Thymus (tissue), 11 donors: ENCODE results near the gene IGF2BP2. TPM values are rescaled to one million over a fixed set of nuclear protein-coding genes. Genes with fewer than 3 reads are reported as not detected.
"Not testable (repeated sequence)": the region's sequence is repeated elsewhere in the genome, so short reads cannot be mapped to it uniquely, and the experiment has no call there.

Source experiments
- DNase-seq, 9 donors: peaks; one replicate each; pipeline ENCODE4 v3.0.0-alpha.2; 2013; ENCODE audit warnings: low spot score in 9 of 9, low read depth in 6 of 9, missing footprints in 1 of 9
- H3K27ac ChIP-seq, 2 donors: one replicate each; pipeline ENCODE4 v1.5.1; 2013; ENCODE audit warnings: control low read depth in 1 of 2, low read depth in 1 of 2, low read length in 1 of 2, mild to moderate bottlenecking in 1 of 2, moderate library complexity in 1 of 2
- H3K27me3 ChIP-seq, 2 donors: one replicate each; pipeline ENCODE4 v1.5.1; 2013; ENCODE audit warnings: low read length in 1 of 2; ENCODE audit not compliant: control insufficient read depth in 2 of 2, insufficient read depth in 1 of 2
- H3K36me3 ChIP-seq, 2 donors: one replicate each; pipeline ENCODE4 v1.5.1; 2013; ENCODE audit warnings: low read length in 1 of 2, mild to moderate bottlenecking in 1 of 2, moderate library complexity in 1 of 2; ENCODE audit not compliant: control insufficient read depth in 2 of 2, insufficient read depth in 2 of 2
- H3K4me1 ChIP-seq, 2 donors: one replicate each; pipeline ENCODE4 v1.5.1; 2013; ENCODE audit warnings: low read length in 2 of 2; ENCODE audit not compliant: control insufficient read depth in 2 of 2, insufficient read depth in 2 of 2
- H3K4me3 ChIP-seq, 2 donors: one replicate each; pipeline ENCODE4 v1.5.1; 2013; ENCODE audit warnings: low read length in 2 of 2, control low read depth in 1 of 2, mild to moderate bottlenecking in 1 of 2
- H3K9me3 ChIP-seq, 2 donors: one replicate each; pipeline ENCODE4 v1.5.1; 2013; ENCODE audit warnings: low read length in 1 of 2, mild to moderate bottlenecking in 1 of 2; ENCODE audit not compliant: control insufficient read depth in 2 of 2, insufficient read depth in 1 of 2
- WGBS: extraction: QIAGEN DNeasy Blood & Tissue Kit; methylation state at CpG from one replicate; pipeline ENCODE4 v1.1.7; 2013; 5-methylcytosine and 5-hydroxymethylcytosine counted together
- polyA plus RNA-seq: library from polyadenylated mRNA; stranded (reverse); fragments of 200-250 nt; gene quantifications from one replicate; pipeline ENCODE4 v1.2.3, GENCODE V29; 2013
- total RNA-seq: library from RNA; stranded (reverse); fragments of 120-200 nt; gene quantifications from one replicate; pipeline ENCODE4 v1.2.4, GENCODE V29; 2013
- donor health status: healthy.

Gene IGF2BP2
- total and polyA plus RNA-seq, 2 donors, result 2.0 to 12.1 TPM

DNA sequence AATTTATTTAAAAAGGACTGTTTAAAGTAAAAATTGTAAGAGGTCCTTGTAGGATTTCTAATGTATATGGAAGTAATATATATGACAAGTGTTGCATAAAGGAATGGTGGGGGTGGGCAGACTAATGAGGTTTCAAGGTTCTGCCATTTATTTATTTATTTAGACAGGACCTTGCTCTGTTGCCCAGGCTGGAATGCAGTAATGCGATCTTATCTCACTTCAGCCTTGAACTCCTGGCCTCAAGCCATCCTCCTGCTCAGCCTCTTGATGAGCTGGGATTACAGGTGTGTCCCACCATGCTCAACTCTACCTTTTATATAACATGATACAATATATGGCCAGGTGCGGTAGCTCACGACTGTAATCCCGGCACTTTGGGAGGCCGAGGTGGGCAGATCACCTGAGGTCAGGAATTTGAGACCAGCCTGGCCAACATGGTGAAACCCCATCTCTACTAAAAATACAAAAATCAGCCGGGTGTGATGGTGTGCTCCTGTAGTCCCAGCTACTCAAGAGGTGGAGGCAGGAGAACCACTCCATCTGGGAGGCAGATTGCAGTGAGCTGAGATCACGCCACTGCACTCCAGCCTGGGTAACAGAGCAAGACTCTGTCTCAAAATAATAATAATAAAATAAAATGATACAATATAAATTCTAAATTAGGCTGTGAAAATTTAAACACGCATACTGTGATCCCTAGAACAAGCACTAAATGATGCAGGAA is 33.8 kb upstream of the IGF2BP2 start:
- no peaks in the 10 kb centered on the region for H3K36me3 ChIP-seq
- H3K27ac ChIP-seq, result no peak overlapping the region
- H3K27me3 ChIP-seq, result no peaks in the 10 kb centered on the region
- peaks cover 0 to 3% of the 10 kb centered on the region in 2 donors for H3K9me3 ChIP-seq
- WGBS, result 96% methylated on average over 8 of the region's 8 CpGs
- H3K4me1 ChIP-seq, result no peaks in the 10 kb centered on the region
- no peak overlapping the region for H3K4me3 ChIP-seq
- DNase-seq, result no peak

DNA sequence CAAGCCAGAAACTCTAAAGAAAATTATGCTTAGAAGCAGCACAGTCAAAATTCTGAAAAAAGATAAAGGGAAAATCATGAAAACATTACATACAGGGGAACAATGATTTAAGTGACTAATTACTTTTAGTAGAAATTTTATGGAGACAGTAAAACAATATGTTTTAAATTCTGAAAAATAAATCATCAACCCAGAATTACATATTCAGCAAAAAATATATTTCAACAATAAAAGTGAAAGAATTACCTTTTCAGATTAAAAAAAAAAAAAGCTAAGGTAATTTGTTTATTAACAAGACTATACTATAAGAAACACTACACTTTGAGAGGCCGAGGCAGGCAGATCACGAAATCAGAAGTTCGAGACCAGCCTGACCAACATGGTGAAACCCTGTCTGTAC is 32.4 kb upstream of the IGF2BP2 start:
- DNase-seq, result no peak
- Histone ChIP-seq H3K4me1 (no peaks in the 10 kb centered on the region), H3K9me3 (peaks cover 0 to 3% of the 10 kb centered on the region in 2 donors), H3K27me3 (no peaks in the 10 kb centered on the region), H3K4me3 (no peak overlapping the region), H3K27ac (no peak overlapping the region), H3K36me3 (no peaks in the 10 kb centered on the region)
- WGBS, result 82% methylated on average over 3 of the region's 3 CpGs

DNA sequence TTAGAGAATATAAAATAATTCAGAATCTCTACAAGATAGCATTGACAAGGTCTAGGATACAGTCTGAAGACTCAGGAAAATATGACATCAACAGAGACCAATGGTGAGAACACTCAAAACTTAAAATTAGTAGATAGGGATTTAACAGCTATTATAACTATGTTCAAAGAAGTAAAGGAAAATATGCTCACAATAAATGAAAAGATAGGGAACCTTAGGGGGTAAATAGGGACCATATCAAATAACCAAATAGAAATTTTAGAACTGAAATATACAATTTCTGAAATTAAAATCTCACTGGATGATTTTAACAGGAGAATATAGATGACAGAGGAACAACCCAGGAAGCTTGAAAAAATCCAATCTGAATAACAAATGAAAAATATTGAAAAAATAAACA is 31.8 kb upstream of the IGF2BP2 start:
- no peaks in the 10 kb centered on the region for H3K36me3 ChIP-seq
- no peaks in the 10 kb centered on the region for H3K4me1 ChIP-seq
- H3K9me3 ChIP-seq, result peaks cover 0 to 3% of the 10 kb centered on the region in 2 donors
- no peak overlapping the region for H3K4me3 ChIP-seq
- no peak for DNase-seq
- no peak overlapping the region for H3K27ac ChIP-seq
- no peaks in the 10 kb centered on the region for H3K27me3 ChIP-seq

DNA sequence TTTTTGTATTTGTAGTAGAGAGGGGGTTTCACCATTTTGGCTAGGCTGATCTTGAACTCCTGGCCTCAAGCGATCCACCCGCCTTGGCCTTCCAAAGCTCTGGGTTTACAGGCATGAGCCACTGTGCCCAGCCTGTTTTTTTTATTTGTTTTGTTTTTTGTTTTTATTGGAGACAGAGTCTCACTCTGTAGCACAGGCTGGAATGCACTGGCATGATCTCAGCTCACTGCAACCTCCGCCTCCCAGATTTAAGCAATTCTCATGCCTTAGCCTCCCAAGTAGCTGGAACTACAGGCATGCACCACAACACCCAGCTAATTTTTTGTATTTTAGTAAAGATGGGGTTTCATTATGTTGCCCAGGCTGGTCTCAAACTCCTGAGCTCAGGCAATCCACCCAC is 28.9 kb upstream of the IGF2BP2 start:
- H3K9me3 ChIP-seq, H3K4me3 ChIP-seq, H3K36me3 ChIP-seq, H3K27ac ChIP-seq, H3K27me3 ChIP-seq, H3K4me1 ChIP-seq, DNase-seq: not testable (repeated sequence)
- 97% methylated on average over 3 of the region's 3 CpGs for WGBS

DNA sequence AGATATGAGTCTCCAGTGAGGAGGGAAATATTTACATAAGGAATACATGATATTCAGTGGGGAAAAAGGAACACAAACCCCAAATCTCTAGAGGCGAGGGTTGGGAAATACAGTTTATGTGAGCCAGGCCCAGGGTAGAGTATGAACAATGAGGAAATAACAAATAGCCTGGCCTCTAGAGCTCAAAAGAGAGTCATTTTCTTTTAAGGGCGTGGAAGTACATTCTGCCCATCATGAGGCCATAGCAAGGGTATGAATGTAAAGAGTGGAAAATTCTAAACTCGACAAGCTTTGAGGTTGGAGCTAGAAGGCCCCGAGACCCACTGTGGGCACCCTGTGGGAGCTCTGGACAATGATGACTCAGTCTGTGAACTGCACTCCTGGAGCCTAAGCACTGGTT is 27.8 kb upstream of the IGF2BP2 start:
- 96% methylated on average over 4 of the region's 4 CpGs for WGBS
- no peak overlapping the region for H3K27ac ChIP-seq
- DNase-seq, result no peak
- H3K4me3 ChIP-seq, result no peak overlapping the region
- H3K27me3 ChIP-seq, result no peaks in the 10 kb centered on the region
- H3K9me3 ChIP-seq, result peaks cover 0 to 2% of the 10 kb centered on the region in 2 donors
- no peaks in the 10 kb centered on the region for H3K36me3 ChIP-seq
- H3K4me1 ChIP-seq, result no peaks in the 10 kb centered on the region

DNA sequence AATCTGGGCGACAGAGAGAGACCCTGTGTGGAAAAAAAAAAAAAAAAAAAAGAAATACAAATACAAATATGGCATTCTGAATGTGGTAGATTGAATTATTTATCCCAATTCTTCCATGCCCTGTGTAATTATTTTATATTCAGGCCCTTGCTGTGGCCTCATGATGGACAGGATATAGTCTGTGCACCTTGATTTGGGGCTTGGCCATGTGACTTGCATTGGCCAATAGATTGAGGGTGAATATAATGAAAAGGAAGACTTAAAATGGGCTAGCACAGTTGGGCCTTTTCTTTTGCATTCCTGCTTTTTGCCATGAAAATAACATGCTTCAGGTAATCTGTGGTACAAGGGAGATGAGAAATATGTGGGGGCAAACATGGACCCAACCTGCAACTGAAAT is 27.1 kb upstream of the IGF2BP2 start:
- no peaks in the 10 kb centered on the region for H3K4me1 ChIP-seq
- no peaks in the 10 kb centered on the region for H3K27me3 ChIP-seq
- no peaks in the 10 kb centered on the region for H3K9me3 ChIP-seq
- no peak overlapping the region for H3K27ac ChIP-seq
- H3K4me3 ChIP-seq, result no peak overlapping the region
- 96% methylated on average over 1 of the region's 1 CpG for WGBS
- DNase-seq, result no peak
- no peaks in the 10 kb centered on the region for H3K36me3 ChIP-seq

DNA sequence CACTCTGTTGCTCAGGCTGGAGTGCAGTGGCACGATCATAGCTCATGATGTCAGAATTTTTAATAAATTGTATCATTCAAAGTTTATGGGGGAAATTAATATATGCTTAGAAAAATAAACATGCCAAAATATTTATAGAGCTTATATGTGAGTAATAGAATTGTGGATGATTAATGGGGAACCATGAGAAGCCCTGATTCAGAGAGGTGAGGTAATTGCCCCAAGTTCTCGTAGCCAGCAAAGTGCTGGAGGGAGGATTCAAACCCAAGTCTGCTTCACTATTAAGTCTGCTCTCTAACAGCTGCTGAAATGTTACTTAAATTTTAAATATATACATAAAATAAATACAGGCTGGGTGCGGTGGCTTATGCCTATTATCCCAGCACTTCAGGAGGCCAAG is 26.2 kb upstream of the IGF2BP2 start:
- Histone ChIP-seq H3K9me3 (no peaks in the 10 kb centered on the region), H3K27ac (no peak overlapping the region), H3K27me3 (no peaks in the 10 kb centered on the region), H3K4me1 (no peaks in the 10 kb centered on the region), H3K36me3 (no peaks in the 10 kb centered on the region), H3K4me3 (no peak overlapping the region)
- DNase-seq, result no peak
- 97% methylated on average over 3 of the region's 3 CpGs for WGBS

DNA sequence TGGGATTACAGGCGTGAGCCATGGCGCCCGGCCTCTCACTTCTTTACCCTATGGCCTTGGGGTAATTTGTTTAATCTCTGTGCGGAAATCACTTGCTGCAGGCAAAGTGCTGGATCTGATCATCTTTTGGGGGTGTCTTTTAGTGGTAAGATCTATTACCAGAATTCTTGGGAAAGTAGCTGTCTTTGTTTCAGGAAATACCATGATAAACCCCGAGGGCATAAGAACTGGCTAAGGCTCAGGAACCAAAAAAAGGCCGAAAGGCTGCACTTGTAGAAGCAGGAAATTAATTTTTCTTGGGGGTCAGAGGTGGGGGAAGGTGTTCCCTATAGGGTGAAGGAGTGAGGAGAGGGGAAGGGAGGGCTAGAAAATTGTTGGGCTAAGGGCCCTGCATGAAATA is 22.7 kb upstream of the IGF2BP2 start:
- WGBS, result 95% methylated on average over 6 of the region's 6 CpGs
- no peak overlapping the region for H3K4me3 ChIP-seq

DNA sequence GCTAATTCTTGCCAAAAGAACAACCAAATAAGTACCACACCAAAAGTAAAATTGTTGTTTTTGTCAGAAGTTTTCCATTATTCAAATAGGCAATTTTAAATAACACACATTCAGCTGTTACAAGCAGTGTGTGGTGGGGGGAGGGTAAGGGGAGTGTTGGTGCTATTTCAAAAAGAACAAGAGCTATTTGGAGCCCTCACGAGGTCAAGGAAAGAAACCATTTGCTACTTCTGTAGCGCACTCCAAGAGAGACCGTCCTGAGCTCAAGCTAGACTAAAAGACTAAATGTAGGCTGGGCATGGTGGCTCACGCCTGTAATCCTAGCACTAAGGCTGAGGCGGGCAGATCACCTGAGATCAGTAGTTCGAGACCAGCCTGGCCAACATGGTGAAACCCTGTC is 21.2 kb upstream of the IGF2BP2 start:
- 92% methylated on average over 6 of the region's 6 CpGs for WGBS
- no peaks in the 10 kb centered on the region for H3K36me3 ChIP-seq
- no peaks in the 10 kb centered on the region for H3K4me1 ChIP-seq
- DNase-seq, result no peak
- no peak overlapping the region for H3K27ac ChIP-seq
- no peak overlapping the region for H3K4me3 ChIP-seq
- no peaks in the 10 kb centered on the region for H3K27me3 ChIP-seq
- no peaks in the 10 kb centered on the region for H3K9me3 ChIP-seq

More for the DNA sequence above, 22.7 kb upstream of the IGF2BP2 start:
- Histone ChIP-seq H3K27ac (no peak overlapping the region), H3K9me3 (no peaks in the 10 kb centered on the region), H3K36me3 (no peaks in the 10 kb centered on the region), H3K4me1 (no peaks in the 10 kb centered on the region), H3K27me3 (no peaks in the 10 kb centered on the region)
- DNase-seq, result no peak
